GM21390 (cell line): ENCODE results near the gene FGGY.
"Not testable (repeated sequence)": the region's sequence is repeated elsewhere in the genome, so short reads cannot be mapped to it uniquely, and the experiment has no call there.

Experiments
- ATAC-seq: cut with Tn5 transposase; IDR thresholded peaks from one replicate; pipeline ENCODE4 v1.9.1; 2021; ENCODE audit not compliant: unreplicated experiment

Gene FGGY

GRCh38 chr1:59564192-59564891 lies 267.4 kb downstream of the FGGY start:
- no peak for ATAC-seq

- ATAC-seq, result no peak
These were observed 268.9 kb downstream of the FGGY start for GRCh38 chr1:59565611-59566410.

- no peak for ATAC-seq
These were observed 271.5 kb downstream of the FGGY start for GRCh38 chr1:59568158-59568935.

- no peak for ATAC-seq
These were observed 272.3 kb downstream of the FGGY start for GRCh38 chr1:59569198-59569597.

DNA sequence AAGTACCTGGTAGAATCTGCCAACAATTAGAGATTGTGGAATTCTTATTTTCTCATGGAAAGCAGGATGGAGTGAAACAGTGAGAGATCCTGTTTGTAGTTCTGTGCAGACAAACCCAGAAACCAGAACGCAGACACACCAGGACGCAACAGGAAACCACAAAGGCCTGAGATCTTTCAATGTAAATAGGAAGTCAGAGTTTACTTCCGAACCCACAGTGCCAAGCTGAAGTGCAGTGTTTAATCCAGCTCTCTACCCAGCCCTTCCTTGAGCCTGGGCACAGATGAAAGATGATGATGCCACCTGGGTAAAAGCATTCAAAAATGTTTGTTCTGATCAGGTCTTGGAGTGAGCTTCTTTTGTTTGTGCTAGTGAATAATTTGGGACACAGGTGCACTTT lies 273.6 kb downstream of the FGGY start:
- peak; percentile 80 for ATAC-seq

GRCh38 chr1:59574085-59574484 lies 277.2 kb downstream of the FGGY start:
- no peak for ATAC-seq

DNA sequence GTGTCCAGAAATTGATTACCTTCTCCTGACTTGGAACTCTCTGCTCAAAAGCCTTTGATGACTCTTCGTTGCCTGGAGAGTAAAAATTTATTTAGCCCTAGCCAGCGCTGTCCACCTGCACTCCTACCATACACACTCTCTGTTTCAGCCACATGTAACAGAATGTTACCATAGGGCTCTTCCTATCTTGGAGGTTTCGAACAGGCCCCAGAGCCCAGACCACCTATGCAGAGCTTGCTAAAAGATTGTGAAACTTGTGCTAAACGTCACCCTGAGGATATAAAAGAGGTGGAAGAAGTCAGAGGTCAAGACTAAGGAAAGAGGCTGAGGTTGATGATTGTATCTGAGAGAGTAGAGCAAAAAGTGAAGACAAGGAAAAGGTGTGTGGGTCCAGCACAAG lies 280.9 kb downstream of the FGGY start:
- no peak for ATAC-seq

DNA sequence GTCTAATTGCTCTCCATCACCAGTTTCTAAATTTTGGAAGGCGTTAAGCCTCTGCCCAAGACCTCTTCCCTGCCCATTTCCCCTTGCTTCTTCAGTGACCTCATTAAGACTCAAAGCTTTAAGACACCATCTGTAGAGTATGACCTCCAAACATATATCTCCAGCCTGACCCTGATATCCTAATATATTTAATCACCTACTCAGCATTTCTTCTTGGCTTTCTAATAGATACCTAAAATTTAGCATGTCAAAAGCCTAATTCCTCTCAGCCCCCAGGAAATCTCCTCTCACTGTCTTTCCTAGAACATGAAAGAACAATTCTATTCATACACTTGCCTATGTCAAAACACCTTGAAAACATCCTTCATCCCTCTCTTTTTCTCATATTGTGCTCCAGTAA lies 282.3 kb downstream of the FGGY start:
- ATAC-seq, result no peak

GRCh38 chr1:59580257-59580656 lies 283.4 kb downstream of the FGGY start:
- no peak for ATAC-seq

DNA sequence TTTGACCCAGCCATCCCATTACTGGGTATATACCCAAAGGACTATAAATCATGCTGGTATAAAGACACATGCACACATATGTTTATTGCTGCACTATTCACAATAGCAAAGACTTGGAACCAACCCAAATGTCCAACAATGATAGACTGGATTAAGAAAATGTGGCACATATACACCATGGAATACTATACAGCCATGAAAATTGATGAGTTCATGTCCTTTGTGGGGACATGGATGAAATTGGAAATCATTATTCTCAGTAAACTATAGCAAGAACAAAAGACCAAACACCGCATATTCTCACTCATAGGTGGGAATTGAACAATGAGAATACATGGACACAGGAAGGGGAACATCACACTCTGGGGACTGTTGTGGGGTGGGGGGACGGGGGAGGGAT lies 295.5 kb downstream of the FGGY start:
- ATAC-seq, result not testable (repeated sequence)

GRCh38 chr1:59592924-59593323 lies 296.0 kb downstream of the FGGY start:
- ATAC-seq, result no peak

DNA sequence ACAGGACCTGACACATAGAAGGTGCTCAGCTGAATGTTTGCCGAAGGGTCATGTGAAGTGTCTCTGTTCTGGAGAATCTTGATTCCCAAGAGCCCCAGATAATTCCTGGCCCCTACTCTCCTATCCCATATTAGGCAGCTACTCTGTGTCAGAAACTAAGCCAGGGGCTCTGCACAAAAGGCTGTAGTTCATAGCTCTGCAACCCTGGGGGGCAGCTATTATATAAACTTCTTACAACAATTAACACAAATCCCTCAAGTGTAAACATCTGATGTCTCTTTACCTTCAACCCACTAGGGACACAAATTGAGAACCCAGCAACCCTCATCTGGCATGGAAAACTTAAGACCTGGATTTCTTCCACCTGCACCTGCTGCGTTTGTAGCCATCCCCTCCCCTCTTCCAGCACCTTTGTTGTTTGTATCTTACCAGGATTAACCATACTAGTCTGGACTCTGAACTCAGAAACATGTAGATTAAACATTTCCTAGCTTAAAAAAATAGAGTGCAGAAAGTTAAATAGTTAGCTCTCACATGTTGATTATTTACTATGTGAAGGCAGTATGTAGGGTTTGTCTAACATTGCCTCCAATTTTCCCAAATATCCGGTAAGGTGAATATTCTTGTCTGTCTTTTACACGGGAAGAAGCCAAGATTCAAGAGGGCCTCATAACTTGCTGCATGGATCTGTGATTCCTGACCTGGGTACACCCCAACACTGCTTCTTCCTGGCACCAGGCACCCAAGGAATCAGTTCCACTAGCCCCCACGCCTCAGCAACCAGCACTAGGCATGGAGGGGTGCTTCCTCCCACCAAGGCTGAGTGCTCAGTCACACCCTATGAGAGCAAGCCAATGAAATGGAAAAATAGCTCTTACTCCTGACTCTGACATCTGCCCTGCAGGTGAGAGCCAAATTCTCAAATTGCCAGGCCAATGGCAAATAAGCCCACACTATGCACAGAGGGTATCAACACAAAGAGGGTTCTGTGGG lies 297.2 kb downstream of the FGGY start:
- no peak for ATAC-seq

DNA sequence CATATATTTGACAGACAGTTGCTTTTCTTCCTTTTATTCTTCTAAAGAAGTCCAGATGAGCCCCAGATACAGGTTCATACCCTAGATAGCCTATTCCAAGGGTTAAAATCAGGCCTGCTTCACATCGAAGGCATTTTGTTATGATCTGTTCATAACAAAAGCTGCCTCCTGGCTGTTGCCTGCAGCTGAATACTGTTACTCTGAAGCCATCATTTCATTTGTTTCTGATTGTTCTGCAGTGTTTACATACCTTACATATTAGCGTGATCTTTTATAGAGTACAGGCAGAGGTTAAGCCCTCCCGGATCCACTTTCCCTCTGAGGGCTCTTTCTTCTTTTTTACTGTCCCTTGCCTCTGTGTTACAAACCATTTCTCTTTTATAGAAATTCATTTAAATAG lies 298.9 kb downstream of the FGGY start:
- ATAC-seq, result no peak

DNA sequence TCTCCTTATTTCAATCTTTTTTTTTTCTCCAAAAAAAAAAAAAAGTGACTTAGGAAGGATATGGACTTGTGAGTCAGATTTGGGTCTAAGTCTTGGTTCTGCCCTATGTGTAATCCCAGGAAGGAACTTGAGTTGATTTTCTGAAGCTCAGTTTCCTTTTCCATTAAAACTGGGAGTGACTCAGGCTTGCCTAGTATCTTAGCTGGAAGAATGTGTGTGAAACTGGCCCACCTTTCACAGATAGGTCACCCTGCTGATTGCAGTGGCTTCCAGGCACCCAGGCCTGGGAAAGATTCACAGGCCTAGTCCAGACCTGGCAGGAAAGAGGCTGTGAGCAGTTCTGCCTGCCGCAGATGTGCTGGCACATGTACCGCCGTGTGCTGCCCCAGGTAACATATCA lies 299.5 kb downstream of the FGGY start:
- no peak for ATAC-seq

DNA sequence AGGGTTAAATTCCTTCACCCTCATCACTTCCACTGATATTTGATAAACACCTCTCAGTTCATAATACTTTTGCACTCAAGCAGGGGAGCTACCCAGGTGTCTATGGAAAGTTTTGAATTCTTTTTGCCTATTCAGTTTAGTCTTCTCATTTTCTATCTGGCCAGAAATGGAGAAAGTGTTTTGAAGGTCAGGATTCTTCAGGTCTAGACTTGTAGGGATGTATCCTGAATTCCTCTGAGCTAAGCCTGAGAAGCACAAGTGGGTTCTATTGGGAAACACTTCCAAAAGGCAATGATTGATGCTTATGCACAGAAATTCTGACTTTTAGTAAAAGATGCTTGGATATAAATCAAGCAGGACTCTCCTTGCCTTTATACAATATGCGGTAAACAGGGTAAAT lies 300.1 kb downstream of the FGGY start:
- no peak for ATAC-seq

GRCh38 chr1:59597420-59598119 lies 300.7 kb downstream of the FGGY start:
- no peak for ATAC-seq

DNA sequence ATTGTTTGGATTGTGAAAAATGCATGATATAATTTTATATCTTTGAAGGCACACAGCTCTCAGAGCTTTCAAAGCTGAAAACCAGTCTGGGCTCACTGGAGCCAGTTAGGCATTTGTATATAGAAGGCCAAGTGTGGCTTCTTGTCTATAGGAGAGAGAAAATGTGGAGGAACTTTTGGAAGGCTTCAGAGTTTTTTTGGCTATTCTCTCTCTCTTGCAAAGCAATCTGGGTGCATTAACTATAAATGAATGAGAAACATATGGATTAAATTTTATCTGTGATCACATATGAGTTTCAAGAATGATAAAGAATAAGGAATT lies 301.2 kb downstream of the FGGY start:
- ATAC-seq, result no peak

DNA sequence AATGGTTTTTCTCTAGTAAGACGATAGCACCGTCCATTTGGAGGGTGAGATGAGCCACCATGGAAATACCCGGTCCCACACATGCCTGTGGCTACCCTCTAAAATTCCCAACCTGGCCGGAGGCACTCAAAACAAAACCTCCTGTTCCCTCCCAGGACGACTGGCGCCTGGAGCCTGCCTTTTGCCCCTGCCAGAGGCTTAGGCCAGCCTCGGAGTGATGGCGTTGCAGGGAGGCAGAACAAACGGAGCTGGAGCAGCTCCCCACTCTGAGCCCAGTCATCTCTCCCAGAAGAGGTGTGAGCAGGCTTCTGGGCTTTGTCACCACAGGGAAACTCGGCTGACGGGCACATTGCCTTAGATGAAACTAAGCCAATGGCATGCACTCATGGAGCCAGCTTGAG lies 304.1 kb downstream of the FGGY start:
- no peak for ATAC-seq

DNA sequence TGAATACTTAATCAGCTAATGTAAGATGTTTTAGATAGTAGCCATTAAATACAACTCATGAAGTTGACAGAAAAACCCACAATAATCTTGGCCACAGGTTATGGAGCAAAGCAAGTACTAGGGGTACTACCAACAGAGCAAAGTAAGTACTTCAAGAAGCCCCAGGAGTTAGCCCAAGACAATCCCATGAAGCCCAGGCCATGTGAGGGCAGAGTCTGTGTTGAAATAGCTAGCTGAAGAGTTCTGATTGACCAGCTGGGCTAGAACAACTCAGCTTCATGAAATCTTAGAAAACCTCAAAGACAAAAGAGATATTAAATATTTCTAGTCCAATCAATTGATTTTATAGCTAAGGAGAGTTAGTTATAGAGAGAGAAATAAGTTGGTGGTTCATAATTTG lies 304.9 kb downstream of the FGGY start:
- no peak for ATAC-seq

- ATAC-seq, result no peak
These were observed 307.3 kb downstream of the FGGY start for GRCh38 chr1:59604191-59604590.
